HG03558 (cell line): ENCODE data around the gene DNASE1L3.

ENCODE experiments used
- ATAC-seq: cut with Tn5 transposase; IDR thresholded peaks from one replicate; pipeline ENCODE4 v1.9.1; 2021; ENCODE audit warnings: moderate number of reproducible peaks; ENCODE audit not compliant: unreplicated experiment; ENCODE audit errors: extremely low read depth

The DNASE1L3 gene

DNA sequence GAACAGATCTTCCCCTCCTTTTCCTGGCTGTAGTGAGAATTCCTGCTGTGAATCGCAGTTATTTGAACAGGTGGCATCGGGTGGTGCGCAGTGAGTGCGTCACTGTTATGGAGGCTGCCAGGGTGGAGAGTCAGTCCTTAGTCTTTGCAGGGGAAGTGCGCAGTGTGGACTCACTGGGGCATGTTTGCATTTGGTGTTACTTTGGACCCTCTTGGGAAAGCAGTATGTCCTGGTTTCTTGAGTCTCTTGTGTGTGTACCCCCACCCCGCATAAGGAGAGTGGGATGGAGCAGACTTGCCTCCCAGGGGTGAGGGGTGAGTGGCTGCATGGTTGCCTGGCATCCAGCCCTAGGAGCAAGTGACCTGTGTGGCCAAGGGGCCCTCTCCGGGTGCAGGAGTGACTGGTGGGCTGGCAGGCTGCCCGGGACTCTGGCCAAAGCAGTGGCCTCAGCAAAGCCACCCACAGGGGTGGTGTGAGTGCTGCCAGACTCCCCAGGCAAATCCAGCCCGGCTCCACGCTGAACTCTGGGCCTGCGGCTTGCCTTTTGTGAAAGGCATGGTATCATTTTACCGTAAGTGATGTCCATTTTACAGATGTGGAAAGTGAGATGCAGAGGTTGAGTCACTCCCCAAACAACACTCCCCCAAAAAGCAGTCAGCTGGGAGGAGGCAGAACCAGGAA is 46.4 kb downstream of the DNASE1L3 start:
- no peak for ATAC-seq

DNA sequence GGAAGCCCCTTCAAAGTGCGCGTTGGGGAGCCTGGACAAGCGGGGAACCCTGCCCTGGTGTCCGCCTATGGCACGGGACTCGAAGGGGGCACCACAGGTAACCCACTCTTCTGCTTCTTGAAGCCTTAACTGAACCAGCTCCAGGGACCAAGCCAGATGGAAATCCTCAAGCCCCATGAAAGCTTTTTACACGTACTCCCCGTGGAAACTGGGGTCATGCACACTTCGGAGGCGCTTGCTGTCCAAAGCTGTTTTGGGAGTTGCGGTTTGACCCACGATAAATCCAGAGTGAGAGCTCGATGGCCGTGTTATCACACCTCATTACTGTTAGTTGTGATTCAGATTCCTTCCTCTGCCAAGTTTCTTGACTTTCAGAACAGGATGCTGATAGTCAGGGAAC is 47.5 kb downstream of the DNASE1L3 start:
- ATAC-seq, result no peak

- ATAC-seq, result no peak
Observed at GRCh38 chr3:58161435-58162398, 49.1 kb downstream of the DNASE1L3 start.

GRCh38 chr3:58160399-58160798 is 50.4 kb downstream of the DNASE1L3 start:
- no peak for ATAC-seq

- no peak for ATAC-seq
Observed at GRCh38 chr3:58158442-58159153, 52.2 kb downstream of the DNASE1L3 start.

DNA sequence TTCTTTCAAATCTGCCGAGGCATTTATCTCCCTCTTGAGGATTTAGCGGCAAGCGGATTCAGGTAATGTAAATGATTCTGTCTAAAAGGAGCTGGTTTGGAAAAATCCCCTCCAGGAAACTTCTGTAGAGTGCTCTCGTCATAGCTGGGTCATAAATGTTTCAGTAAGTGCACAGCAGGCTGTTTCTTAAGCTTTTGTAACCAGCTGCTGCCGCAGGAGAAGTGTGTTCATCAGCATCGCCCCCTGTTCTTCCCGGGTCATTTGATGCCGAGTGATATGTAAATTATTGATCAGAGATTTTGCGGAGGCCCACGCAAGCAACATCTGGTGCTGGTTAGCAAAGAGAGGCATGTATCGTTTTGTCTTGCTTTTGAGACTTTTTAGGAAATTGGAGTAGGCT is 53.1 kb downstream of the DNASE1L3 start:
- no peak for ATAC-seq

- ATAC-seq, result no peak
Observed at GRCh38 chr3:58155838-58156237, 54.9 kb downstream of the DNASE1L3 start.

DNA sequence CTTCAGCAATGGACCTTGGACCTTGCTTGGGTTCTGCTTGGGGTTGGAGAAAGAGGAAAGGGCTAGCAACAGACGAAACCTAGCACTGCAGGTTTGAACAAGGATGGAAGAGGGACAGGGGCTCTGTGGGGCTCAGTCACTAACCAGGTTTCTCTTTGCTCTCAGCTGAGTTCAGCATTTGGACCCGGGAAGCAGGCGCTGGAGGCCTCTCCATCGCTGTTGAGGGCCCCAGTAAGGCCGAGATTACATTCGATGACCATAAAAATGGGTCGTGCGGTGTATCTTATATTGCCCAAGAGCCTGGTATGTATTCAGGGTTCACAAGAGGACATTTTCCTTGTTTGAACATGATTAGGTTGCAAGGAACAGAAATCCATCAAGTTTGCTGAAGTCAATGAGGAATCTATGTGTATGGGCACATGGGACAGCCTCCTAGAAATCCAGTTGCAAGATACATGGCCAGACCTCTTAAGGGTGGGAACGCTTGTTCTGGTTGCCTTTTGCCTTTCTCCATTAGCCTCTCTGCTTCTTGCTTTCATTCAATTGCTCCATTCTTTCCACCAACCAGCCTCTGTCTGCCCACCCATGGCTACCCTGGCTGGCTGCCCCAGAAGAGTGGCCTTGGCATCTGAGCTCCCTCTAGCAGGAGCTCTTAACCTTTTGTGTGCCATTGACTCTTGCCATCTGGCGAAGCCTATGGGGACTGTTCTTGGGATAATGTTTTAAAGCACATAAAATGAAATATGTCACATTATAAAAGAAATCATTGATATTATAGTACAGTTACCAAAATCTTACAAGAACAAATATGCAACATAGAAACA is 55.9 kb downstream of the DNASE1L3 start:
- no peak for ATAC-seq

DNA sequence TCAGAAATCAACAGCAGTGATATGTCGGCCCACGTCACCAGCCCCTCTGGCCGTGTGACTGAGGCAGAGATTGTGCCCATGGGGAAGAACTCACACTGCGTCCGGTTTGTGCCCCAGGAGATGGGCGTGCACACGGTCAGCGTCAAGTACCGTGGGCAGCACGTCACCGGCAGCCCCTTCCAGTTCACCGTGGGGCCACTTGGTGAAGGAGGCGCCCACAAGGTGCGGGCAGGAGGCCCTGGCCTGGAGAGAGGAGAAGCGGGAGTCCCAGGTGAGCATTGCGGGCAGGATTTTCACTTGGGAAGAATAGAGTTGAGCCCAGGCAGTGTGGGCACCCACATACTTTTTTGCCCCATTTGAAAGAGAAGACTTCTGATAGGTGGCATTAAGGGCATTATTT is 57.4 kb downstream of the DNASE1L3 start:
- ATAC-seq, result no peak

DNA sequence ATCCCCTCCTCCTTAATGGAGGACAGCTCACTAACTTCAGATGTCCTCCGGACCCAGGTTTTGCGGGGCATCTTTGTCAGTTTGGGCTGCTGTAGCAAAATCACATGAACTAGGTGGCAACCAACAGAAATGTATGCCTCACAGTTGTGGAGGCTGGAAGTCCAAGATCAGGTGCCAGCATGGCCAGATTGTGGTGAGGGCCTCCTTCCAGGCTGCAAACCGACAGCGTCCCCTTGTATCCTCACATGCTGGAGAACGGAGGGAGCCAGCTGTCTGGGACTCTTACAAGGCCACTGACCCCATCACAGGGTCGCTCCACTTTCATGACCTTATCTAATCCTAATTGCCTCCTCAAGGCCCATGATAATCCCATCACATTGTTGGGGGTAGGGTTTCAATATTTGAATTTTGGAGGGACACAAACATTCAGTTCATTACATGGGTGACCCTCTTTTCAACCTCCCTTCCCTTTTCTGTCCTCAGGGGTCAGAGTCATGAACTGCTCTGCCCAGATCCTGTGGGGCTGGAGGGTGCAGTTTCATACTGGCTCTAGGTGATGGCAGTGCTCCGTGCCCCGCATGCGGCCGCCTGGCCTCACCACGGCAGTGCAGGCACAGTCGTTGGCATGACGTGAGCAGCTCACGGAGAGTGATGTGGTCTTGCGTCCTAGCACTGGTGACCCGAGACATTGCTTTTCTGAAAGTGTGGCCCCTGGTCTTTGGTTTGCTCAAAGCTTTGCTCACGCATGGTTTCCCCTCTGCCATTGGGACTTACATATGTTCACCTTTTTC is 58.4 kb downstream of the DNASE1L3 start:
- ATAC-seq, result no peak

- no peak for ATAC-seq
Observed at GRCh38 chr3:58151637-58152036, 59.1 kb downstream of the DNASE1L3 start.

DNA sequence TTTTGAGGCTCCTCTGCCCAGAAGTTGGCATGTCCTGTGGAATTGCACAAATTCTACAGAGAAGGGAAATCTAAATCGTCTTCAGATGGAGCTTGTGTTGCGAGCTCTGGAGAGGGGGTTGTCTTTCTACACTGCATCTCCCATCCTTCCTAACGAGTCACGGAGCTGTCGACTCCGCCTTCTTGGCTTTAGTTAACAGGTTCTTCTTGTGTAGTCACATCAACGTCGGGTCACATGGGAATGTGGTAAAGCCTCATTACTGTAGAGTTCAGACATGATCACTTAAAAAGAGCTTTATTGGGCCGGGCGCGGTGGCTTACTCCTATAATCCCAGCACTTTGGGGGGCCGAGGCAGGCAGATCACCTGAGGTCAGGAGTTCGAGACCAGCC is 60.0 kb downstream of the DNASE1L3 start:
- ATAC-seq, result no peak

GRCh38 chr3:58150130-58150809 is 60.5 kb downstream of the DNASE1L3 start:
- ATAC-seq, result no peak

DNA sequence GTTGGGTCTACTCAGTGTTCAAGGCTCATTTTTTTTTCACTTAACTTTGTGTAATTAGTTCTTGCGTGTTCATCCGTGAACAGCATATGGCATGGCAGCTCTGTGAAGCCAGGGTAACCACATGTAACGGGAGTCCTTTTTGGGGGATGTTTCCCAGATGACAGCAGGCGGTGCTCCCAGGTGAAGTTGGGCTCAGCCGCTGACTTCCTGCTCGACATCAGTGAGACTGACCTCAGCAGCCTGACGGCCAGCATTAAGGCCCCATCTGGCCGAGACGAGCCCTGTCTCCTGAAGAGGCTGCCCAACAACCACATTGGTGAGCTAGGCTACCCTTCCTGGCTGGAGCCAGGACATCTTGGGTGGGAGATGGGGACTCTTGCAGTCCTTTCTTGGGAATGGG is 62.7 kb downstream of the DNASE1L3 start:
- no peak for ATAC-seq

- no peak for ATAC-seq
Observed at GRCh38 chr3:58144478-58145325, 66.1 kb downstream of the DNASE1L3 start.

DNA sequence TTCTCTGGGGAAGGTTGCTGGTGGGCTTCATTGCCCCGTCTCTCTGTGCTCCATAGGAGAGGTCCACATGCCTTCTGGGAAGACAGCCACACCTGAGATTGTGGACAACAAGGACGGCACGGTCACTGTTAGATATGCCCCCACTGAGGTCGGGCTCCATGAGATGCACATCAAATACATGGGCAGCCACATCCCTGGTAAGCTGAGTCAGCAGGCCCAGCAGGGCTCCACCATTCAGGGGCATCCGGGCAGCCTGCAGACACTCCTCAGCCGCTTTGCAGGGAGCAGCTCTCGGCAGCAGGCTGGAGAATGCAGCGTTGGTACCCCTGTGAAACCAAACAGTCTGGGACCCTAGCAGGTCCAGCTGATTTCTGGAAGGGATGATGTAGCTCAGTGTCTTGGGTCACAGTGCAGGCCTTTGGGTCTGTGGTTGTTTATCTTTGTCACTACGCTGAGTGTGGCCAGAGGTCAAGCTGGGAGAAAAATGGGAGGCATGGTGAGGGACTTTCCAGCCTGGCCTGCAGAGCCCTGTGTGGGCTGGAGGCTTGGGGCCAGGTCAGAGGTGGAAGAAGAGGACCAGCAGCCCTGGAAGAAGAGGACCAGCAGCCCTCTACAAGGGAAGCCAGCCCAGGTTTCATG is 67.2 kb downstream of the DNASE1L3 start:
- no peak for ATAC-seq
